Fibroblast of the aortic adventitia (primary cell): ENCODE measurements around the gene DDX17. TPM values are rescaled to one million over a fixed set of nuclear protein-coding genes. Genes with fewer than 3 reads are reported as not detected.
A peak's percentile ranks its signal among the peaks of the same experiment; 100 is the strongest.

Experiments used
- DNase-seq: peaks from one replicate; pipeline ENCODE4 v3.0.0-alpha.2; 2010; ENCODE audit warnings: low read depth
- H3K4me3 ChIP-seq: 2 replicates; pipeline ENCODE4 v1.5.1; 2011; ENCODE audit warnings: low read depth, mild to moderate bottlenecking, control low read depth, low read length, moderate library complexity
- CTCF ChIP-seq: IDR thresholded peaks from 2 replicates; pipeline ENCODE4 v1.5.1; 2011; ENCODE audit warnings: mild to moderate bottlenecking, low read length, control low read depth, inconsistent platforms; ENCODE audit not compliant: insufficient read depth
- total RNA-seq: library from RNA; depleted of rRNA; stranded (reverse); fragments of >200 nt; gene quantifications from 2 replicates; pipeline ENCODE4 v1.2.3, GENCODE V29; 2012; ENCODE audit warnings: low replicate concordance

The DDX17 gene
- total RNA-seq, 1 donor, result 322 TPM

GRCh38 chr22:38460426-38460840 lies 45.7 kb downstream of the DDX17 start:
- no peak for DNase-seq
- no peak for TF ChIP-seq CTCF
- no peak overlapping the region for H3K4me3 ChIP-seq

GRCh38 chr22:38456841-38457699 lies 49.0 kb downstream of the DDX17 start:
- DNase-seq, result no peak
- TF ChIP-seq CTCF, result no peak
- no peak overlapping the region for H3K4me3 ChIP-seq

GRCh38 chr22:38456272-38456835 lies 49.8 kb downstream of the DDX17 start:
- TF ChIP-seq CTCF, result no peak
- no peak overlapping the region for H3K4me3 ChIP-seq
- no peak for DNase-seq

- no peak for DNase-seq
- peak overlapping the region; percentile 17 for H3K4me3 ChIP-seq
- no peak for TF ChIP-seq CTCF
These were observed 50.4 kb downstream of the DDX17 start for GRCh38 chr22:38455530-38456271.

GRCh38 chr22:38455076-38455529 lies 51.0 kb downstream of the DDX17 start, which contains the start of gene KCNJ4:
Gene KCNJ4, minus strand, starts transcription at chr22:38455199. Its CDS starts 27,067 bp downstream, at chr22:38428132.
- no peak for TF ChIP-seq CTCF
- no peak for DNase-seq
- peak within 1 kb of the TSS; percentile 17 for H3K4me3 ChIP-seq

- no peak for DNase-seq
- H3K4me3 ChIP-seq, result no peak overlapping the region
- no peak for TF ChIP-seq CTCF
These were observed 51.6 kb downstream of the DDX17 start for GRCh38 chr22:38454353-38455075.
